Liver (tissue), 9 donors: ENCODE data around the gene DPH5. TPM values are rescaled to one million over a fixed set of nuclear protein-coding genes. Genes with fewer than 3 reads are reported as not detected.

Source experiments
- DNase-seq: peaks from one replicate; pipeline ENCODE4 v3.0.0-alpha.2; 2017; ENCODE audit warnings: low spot score
- H3K27ac ChIP-seq, 2 donors: one replicate each; pipeline ENCODE4 v1.7.0; 2013; ENCODE audit warnings: inconsistent platforms in 2 of 2, low read length in 2 of 2, control low read depth in 1 of 2, low read depth in 1 of 2, mild to moderate bottlenecking in 1 of 2
- H3K27me3 ChIP-seq, 4 donors: one replicate each; pipeline versions ENCODE4 v1.6.1 to v1.7.0; 2013; ENCODE audit warnings: low read length in 3 of 4, inconsistent platforms in 1 of 4, mild to moderate bottlenecking in 1 of 4, moderate library complexity in 1 of 4; ENCODE audit not compliant: control insufficient read depth in 4 of 4, insufficient read depth in 4 of 4
- H3K36me3 ChIP-seq, 4 donors: one replicate each; pipeline versions ENCODE4 v1.6.1 to v1.7.0; 2013; ENCODE audit warnings: low read length in 3 of 4, mild to moderate bottlenecking in 3 of 4, low read depth in 1 of 4, moderate library complexity in 1 of 4; ENCODE audit not compliant: control insufficient read depth in 4 of 4, insufficient read depth in 3 of 4
- H3K4me1 ChIP-seq, 4 donors: one replicate each; pipeline versions ENCODE4 v1.6.1 to v1.7.0; 2013; ENCODE audit warnings: low read length in 3 of 4, mild to moderate bottlenecking in 3 of 4, moderate library complexity in 1 of 4; ENCODE audit not compliant: control insufficient read depth in 4 of 4, insufficient read depth in 4 of 4
- H3K4me3 ChIP-seq, 3 donors: one replicate each; pipeline versions ENCODE4 v1.6.1 to v1.7.0; 2013; ENCODE audit warnings: low read length in 3 of 3, control low read depth in 1 of 3, low read depth in 1 of 3, mild to moderate bottlenecking in 1 of 3
- H3K9ac ChIP-seq, 2 donors: one replicate each; pipeline ENCODE4 v1.7.0; 2013; ENCODE audit warnings: low read length in 2 of 2, mild to moderate bottlenecking in 2 of 2, moderate library complexity in 2 of 2, control low read depth in 1 of 2, low read depth in 1 of 2
- H3K9me3 ChIP-seq, 4 donors: one replicate each; pipeline versions ENCODE4 v1.6.1 to v1.7.0; 2013; ENCODE audit warnings: low read length in 3 of 4; ENCODE audit not compliant: control insufficient read depth in 4 of 4
- EGR1 ChIP-seq, 2 donors: IDR thresholded peaks; 2 replicates each; pipeline ENCODE4 v1.6.1; 2016 to 2018; ENCODE audit warnings: antibody characterized with exemption in 2 of 2, low read depth in 2 of 2
- FOXA1 ChIP-seq: IDR thresholded peaks from 2 replicates; pipeline ENCODE4 v1.6.1; 2016; ENCODE audit warnings: antibody characterized with exemption
- FOXA2 ChIP-seq: IDR thresholded peaks from 2 replicates; pipeline ENCODE4 v1.6.1; 2016; ENCODE audit warnings: antibody characterized with exemption
- GABPA ChIP-seq, 2 donors: IDR thresholded peaks in 1 of 2; conservative IDR thresholded peaks in 1 of 2; 2 replicates each; pipeline ENCODE4 v1.6.1; 2016; ENCODE audit warnings: antibody characterized with exemption in 2 of 2, mild to moderate bottlenecking in 1 of 2, moderate library complexity in 1 of 2
- HNF4A ChIP-seq, 2 donors: conservative IDR thresholded peaks; 2 replicates each; pipeline ENCODE4 v1.6.1; 2016; ENCODE audit warnings: antibody characterized with exemption in 2 of 2, mild to moderate bottlenecking in 2 of 2
- JUND ChIP-seq, 2 donors: IDR thresholded peaks; 2 replicates each; pipeline ENCODE4 v1.6.1; 2016; ENCODE audit warnings: antibody characterized with exemption in 2 of 2
- NR2F2 ChIP-seq: IDR thresholded peaks from 2 replicates; pipeline ENCODE4 v1.6.1; 2016; ENCODE audit warnings: antibody characterized with exemption
- RXRA ChIP-seq, 2 donors: IDR thresholded peaks; 2 replicates each; pipeline ENCODE4 v1.6.1; 2017 to 2018; ENCODE audit warnings: antibody characterized with exemption in 2 of 2, mild to moderate bottlenecking in 1 of 2
- SP1 ChIP-seq: IDR thresholded peaks from 2 replicates; pipeline ENCODE4 v1.6.1; 2018; ENCODE audit warnings: antibody characterized with exemption, mild to moderate bottlenecking
- TAF1 ChIP-seq: conservative IDR thresholded peaks from 2 replicates; pipeline ENCODE4 v1.6.1; 2016; ENCODE audit warnings: antibody characterized with exemption, mild to moderate bottlenecking
- YY1 ChIP-seq: IDR thresholded peaks from 2 replicates; pipeline ENCODE4 v1.6.1; 2016; ENCODE audit warnings: antibody characterized with exemption, mild to moderate bottlenecking
- WGBS: extraction: QIAGEN DNeasy Blood & Tissue Kit; methylation state at CpG from one replicate; pipeline ENCODE4 v1.1.7; 2013; 5-methylcytosine and 5-hydroxymethylcytosine counted together
- polyA plus RNA-seq, 2 donors: library from polyadenylated mRNA; stranded (reverse) in 1 of 2; unstranded in 1 of 2; fragments of 200-250 nt in 1 of 2; fragments of >200 nt in 1 of 2; fragmentation: Nextera tagmentation in 1 of 2; extraction: Ambion mirVana in 1 of 2; gene quantifications; one replicate each; pipeline versions ENCODE4 v1.2.1 to v1.2.3, GENCODE V29; 2013 to 2015
- total RNA-seq, 2 donors: library from RNA; depleted of rRNA; stranded (reverse); fragments of >200 nt; gene quantifications; one replicate each; pipeline ENCODE4 v1.2.3, GENCODE V29; 2014
- TF ChIP-seq, protein P1 (sequence below): IDR thresholded peaks from 2 replicates; pipeline ENCODE4 v1.6.1; 2016; ENCODE audit warnings: antibody characterized with exemption
- TF ChIP-seq, protein P2 (sequence below): IDR thresholded peaks from 2 replicates; pipeline ENCODE4 v1.6.1; 2016; ENCODE audit warnings: antibody characterized with exemption
- TF ChIP-seq, protein P3 (sequence below): IDR thresholded peaks from 2 replicates; pipeline ENCODE4 v1.6.1; 2016; ENCODE audit warnings: antibody characterized with exemption, mild to moderate bottlenecking
- TF ChIP-seq, protein P4 (sequence below): IDR thresholded peaks from 2 replicates; pipeline ENCODE4 v1.6.1; 2016; ENCODE audit warnings: antibody characterized with exemption
- TF ChIP-seq, protein P5 (sequence below): fragments of 150-350 bp; IDR thresholded peaks from 2 replicates; pipeline ENCODE4 v1.5.1; 2017; ENCODE audit warnings: improper control_type of control experiment, low read depth, low read length; ENCODE audit not compliant: missing input control
- donor health status: healthy.
- donor health status: healthy.
- donor health status: healthy.
- donor health status: healthy.
- donor health status: healthy.

The DPH5 gene
- total and polyA plus RNA-seq, 4 donors = 12.9 to 16.3 (median 14.8) TPM

DNA sequence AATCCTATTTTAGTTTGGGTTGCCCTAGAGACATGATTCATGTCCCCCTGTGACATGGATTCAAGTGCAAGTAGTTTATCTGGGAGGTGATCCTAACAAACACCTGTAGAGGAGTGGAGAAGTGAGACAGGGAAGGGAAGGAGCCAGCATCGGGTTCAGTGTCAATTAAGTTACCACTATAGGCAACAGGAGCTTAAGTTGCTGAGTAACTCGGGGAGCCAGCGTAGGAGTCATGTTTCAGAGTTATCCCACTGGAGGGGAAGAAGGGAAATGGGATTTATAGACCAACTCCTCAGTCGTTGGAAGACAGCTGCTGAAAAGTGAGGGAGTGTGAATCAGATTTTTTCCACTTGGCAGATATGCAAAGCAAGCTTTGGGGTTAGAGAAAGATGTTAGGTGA is 74.8 kb downstream of the DPH5 start:
- no peak for DNase-seq
- Histone ChIP-seq H3K4me3 (no peak overlapping the region), H3K27me3 (no peaks in the 10 kb centered on the region), H3K9me3 (no peaks in the 10 kb centered on the region), H3K9ac (no peak overlapping the region), H3K4me1 (peaks cover 0 to 4% (median 2%) of the 10 kb centered on the region in 4 donors), H3K27ac (no peak overlapping the region), H3K36me3 (peaks cover 0 to 7% (median 2%) of the 10 kb centered on the region in 4 donors)
- WGBS = 84% methylated on average over 4 of the region's 4 CpGs
- TF ChIP-seq HNF4A (conservative IDR thresholded peaks at IDR 0.05) (no peak), JUND (IDR thresholded peaks at IDR 0.05) (no peak), GABPA (IDR thresholded peaks at IDR 0.05 in 1 of 2, conservative IDR thresholded peaks at IDR 0.05 in 1 of 2) (no peak), TAF1 (no peak), EGR1 (IDR thresholded peaks at IDR 0.05; ENCODE audit: low read depth in 2 of 2) (no peak), FOXA2 (no peak), YY1 (no peak), RXRA (IDR thresholded peaks at IDR 0.05) (no peak), SP1 (no peak), FOXA1 (no peak)
- TF ChIP-seq, protein P1, sequence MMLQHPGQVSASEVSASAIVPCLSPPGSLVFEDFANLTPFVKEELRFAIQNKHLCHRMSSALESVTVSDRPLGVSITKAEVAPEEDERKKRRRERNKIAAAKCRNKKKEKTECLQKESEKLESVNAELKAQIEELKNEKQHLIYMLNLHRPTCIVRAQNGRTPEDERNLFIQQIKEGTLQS = no peak
- TF ChIP-seq, protein P2, sequence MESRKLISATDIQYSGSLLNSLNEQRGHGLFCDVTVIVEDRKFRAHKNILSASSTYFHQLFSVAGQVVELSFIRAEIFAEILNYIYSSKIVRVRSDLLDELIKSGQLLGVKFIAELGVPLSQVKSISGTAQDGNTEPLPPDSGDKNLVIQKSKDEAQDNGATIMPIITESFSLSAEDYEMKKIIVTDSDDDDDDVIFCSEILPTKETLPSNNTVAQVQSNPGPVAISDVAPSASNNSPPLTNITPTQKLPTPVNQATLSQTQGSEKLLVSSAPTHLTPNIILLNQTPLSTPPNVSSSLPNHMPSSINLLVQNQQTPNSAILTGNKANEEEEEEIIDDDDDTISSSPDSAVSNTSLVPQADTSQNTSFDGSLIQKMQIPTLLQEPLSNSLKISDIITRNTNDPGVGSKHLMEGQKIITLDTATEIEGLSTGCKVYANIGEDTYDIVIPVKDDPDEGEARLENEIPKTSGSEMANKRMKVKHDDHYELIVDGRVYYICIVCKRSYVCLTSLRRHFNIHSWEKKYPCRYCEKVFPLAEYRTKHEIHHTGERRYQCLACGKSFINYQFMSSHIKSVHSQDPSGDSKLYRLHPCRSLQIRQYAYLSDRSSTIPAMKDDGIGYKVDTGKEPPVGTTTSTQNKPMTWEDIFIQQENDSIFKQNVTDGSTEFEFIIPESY = no peak
- TF ChIP-seq, protein P3, sequence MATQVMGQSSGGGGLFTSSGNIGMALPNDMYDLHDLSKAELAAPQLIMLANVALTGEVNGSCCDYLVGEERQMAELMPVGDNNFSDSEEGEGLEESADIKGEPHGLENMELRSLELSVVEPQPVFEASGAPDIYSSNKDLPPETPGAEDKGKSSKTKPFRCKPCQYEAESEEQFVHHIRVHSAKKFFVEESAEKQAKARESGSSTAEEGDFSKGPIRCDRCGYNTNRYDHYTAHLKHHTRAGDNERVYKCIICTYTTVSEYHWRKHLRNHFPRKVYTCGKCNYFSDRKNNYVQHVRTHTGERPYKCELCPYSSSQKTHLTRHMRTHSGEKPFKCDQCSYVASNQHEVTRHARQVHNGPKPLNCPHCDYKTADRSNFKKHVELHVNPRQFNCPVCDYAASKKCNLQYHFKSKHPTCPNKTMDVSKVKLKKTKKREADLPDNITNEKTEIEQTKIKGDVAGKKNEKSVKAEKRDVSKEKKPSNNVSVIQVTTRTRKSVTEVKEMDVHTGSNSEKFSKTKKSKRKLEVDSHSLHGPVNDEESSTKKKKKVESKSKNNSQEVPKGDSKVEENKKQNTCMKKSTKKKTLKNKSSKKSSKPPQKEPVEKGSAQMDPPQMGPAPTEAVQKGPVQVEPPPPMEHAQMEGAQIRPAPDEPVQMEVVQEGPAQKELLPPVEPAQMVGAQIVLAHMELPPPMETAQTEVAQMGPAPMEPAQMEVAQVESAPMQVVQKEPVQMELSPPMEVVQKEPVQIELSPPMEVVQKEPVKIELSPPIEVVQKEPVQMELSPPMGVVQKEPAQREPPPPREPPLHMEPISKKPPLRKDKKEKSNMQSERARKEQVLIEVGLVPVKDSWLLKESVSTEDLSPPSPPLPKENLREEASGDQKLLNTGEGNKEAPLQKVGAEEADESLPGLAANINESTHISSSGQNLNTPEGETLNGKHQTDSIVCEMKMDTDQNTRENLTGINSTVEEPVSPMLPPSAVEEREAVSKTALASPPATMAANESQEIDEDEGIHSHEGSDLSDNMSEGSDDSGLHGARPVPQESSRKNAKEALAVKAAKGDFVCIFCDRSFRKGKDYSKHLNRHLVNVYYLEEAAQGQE = no peak
- TF ChIP-seq, protein P4, sequence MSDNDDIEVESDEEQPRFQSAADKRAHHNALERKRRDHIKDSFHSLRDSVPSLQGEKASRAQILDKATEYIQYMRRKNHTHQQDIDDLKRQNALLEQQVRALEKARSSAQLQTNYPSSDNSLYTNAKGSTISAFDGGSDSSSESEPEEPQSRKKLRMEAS = no peak
- TF ChIP-seq, protein P5, sequence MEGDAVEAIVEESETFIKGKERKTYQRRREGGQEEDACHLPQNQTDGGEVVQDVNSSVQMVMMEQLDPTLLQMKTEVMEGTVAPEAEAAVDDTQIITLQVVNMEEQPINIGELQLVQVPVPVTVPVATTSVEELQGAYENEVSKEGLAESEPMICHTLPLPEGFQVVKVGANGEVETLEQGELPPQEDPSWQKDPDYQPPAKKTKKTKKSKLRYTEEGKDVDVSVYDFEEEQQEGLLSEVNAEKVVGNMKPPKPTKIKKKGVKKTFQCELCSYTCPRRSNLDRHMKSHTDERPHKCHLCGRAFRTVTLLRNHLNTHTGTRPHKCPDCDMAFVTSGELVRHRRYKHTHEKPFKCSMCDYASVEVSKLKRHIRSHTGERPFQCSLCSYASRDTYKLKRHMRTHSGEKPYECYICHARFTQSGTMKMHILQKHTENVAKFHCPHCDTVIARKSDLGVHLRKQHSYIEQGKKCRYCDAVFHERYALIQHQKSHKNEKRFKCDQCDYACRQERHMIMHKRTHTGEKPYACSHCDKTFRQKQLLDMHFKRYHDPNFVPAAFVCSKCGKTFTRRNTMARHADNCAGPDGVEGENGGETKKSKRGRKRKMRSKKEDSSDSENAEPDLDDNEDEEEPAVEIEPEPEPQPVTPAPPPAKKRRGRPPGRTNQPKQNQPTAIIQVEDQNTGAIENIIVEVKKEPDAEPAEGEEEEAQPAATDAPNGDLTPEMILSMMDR = no peak

DNA sequence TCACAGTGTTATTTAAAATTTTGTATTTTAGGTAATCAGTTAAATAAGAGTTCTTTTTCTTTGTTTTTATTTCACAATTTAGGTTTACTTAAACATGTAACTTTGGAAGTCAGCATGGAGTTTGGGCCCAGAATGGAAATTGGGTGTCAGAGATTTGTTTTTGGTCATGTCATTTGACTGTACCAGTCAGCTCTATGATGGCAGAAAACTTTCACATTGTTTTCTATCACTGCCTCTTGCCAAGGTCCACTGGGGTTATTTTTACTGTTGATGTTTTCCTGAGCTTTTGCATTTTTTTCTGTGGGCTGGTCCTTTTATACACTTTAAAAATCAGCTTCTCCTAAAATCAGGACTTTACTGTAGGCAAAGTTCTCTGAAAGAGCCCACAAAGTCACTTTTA is 75.2 kb downstream of the DPH5 start:
- no peaks in the 10 kb centered on the region for H3K27me3 ChIP-seq
- H3K36me3 ChIP-seq = peaks cover 0 to 7% (median 2%) of the 10 kb centered on the region in 4 donors
- no peak overlapping the region for H3K4me3 ChIP-seq
- peaks cover 0 to 4% (median 2%) of the 10 kb centered on the region in 4 donors for H3K4me1 ChIP-seq
- no peaks in the 10 kb centered on the region for H3K9me3 ChIP-seq
- TF ChIP-seq FOXA2 (no peak), NR2F2 (no peak), GABPA (IDR thresholded peaks at IDR 0.05 in 1 of 2, conservative IDR thresholded peaks at IDR 0.05 in 1 of 2) (no peak), JUND (IDR thresholded peaks at IDR 0.05) (no peak)
- no peak overlapping the region for H3K27ac ChIP-seq
- no peak for DNase-seq
- no peak overlapping the region for H3K9ac ChIP-seq
